ENCODE data around the gene ROGDI.

The ROGDI gene

DNA sequence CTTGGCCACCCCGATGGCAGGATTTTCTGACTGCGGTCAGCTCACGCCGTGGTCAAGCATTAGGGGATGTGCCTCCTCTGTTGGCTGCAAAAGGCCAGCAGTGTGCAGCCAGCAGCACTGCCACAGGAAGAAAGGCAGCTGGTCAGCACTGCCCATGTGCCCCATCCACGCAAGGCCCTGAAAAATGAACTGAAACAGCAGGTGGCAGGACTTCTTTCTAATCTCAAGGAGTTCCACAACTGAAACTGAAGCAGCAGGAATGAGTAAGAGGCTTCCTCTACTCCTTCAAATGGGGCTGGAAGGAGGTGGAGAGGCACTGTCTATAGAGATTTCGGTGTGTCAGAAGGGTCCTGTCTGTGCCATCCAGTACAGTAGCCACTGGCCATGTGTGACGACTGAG, 38.6 kb downstream of the ROGDI start:
- Histone ChIP-seq H3K4me3 (ENCODE audit: low read depth in 1 of 2, low read length in 1 of 2) (no peak overlapping the region), H3K36me3 (peaks cover 38% of the 10 kb centered on the region), H3K9me3 (no peaks in the 10 kb centered on the region), H3K27ac (no peak overlapping the region), H3K27me3 (no peaks in the 10 kb centered on the region), H3K4me1 (ENCODE audit: control insufficient read depth in 1 of 2, insufficient read depth in 1 of 2, low read depth in 1 of 2, low read length in 1 of 2) (peaks cover 27 to 28% of the 10 kb centered on the region in 2 experiments)
- TF ChIP-seq, protein P1, sequence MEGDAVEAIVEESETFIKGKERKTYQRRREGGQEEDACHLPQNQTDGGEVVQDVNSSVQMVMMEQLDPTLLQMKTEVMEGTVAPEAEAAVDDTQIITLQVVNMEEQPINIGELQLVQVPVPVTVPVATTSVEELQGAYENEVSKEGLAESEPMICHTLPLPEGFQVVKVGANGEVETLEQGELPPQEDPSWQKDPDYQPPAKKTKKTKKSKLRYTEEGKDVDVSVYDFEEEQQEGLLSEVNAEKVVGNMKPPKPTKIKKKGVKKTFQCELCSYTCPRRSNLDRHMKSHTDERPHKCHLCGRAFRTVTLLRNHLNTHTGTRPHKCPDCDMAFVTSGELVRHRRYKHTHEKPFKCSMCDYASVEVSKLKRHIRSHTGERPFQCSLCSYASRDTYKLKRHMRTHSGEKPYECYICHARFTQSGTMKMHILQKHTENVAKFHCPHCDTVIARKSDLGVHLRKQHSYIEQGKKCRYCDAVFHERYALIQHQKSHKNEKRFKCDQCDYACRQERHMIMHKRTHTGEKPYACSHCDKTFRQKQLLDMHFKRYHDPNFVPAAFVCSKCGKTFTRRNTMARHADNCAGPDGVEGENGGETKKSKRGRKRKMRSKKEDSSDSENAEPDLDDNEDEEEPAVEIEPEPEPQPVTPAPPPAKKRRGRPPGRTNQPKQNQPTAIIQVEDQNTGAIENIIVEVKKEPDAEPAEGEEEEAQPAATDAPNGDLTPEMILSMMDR (IDR thresholded peaks at IDR 0.05): no peak

DNA sequence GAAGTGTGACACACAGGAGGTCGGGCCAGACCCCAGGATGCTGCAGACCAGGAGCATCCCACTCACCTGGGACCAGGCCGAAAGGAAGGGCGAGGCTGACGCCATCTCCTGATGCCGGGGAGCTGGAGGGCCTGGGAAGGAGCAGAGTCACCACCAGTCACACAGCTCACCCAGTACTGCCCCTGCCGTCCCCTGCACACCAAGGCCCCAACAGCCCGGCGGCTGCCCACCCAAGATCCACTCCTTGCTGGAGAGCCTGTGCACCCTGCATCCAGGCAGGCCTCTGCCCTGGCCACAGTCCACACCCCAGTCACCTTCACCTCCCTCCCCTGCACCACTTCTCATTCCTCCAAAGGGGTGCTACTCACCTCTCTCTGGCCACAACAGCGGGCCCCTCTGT, 40.2 kb downstream of the ROGDI start:
- Histone ChIP-seq H3K9me3 (no peaks in the 10 kb centered on the region), H3K4me1 (ENCODE audit: control insufficient read depth in 1 of 2, insufficient read depth in 1 of 2, low read depth in 1 of 2, low read length in 1 of 2) (peaks cover 12 to 13% of the 10 kb centered on the region in 2 experiments), H3K27me3 (no peaks in the 10 kb centered on the region), H3K27ac (no peak overlapping the region), H3K4me3 (ENCODE audit: low read depth in 1 of 2, low read length in 1 of 2) (no peak overlapping the region), H3K36me3 (peaks cover 45% of the 10 kb centered on the region)
- TF ChIP-seq, protein P1 (IDR thresholded peaks at IDR 0.05): no peak

DNA sequence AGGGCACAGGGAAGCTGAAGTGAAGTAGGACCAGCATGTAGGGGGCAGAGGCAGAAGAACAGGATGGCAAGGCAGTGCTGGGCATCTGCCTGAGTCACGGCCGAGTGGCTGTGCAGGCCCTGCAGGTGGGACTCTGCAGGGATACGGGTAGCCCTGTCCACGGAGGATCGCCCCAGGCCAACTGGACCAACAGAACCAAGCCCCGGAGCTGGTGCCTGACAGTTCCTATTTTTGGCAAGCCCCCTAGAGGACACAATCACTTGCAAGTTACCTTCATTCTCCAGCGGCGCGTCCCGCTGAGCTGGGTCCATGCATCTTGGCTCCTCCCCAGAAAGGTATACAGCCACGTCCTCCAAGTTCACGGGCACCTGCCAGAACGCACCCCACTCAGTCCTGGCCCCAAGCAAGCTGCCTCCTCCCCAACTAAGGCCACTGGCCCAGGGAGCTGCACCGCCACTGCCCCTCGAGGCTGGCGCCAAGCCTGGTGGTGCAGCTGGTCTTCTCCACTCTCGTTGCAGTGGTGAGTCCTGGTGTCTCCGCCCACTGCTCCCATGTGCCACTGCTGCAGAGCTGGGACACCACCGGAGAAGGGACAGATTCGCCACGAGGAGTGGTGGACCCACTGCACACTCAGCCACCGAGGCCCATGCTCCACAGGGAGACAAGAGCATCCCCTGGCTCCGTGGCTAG, 42.1 kb downstream of the ROGDI start:
- H3K36me3 ChIP-seq: peaks cover 45% of the 10 kb centered on the region
- H3K27ac ChIP-seq: no peak overlapping the region
- no peaks in the 10 kb centered on the region for H3K27me3 ChIP-seq
- no peaks in the 10 kb centered on the region for H3K4me1 ChIP-seq (ENCODE audit: control insufficient read depth in 1 of 2, insufficient read depth in 1 of 2, low read depth in 1 of 2, low read length in 1 of 2)
- TF ChIP-seq, protein P1 (IDR thresholded peaks at IDR 0.05): no peak
- H3K4me3 ChIP-seq (ENCODE audit: low read depth in 1 of 2, low read length in 1 of 2): no peak overlapping the region
- H3K9me3 ChIP-seq: no peaks in the 10 kb centered on the region

DNA sequence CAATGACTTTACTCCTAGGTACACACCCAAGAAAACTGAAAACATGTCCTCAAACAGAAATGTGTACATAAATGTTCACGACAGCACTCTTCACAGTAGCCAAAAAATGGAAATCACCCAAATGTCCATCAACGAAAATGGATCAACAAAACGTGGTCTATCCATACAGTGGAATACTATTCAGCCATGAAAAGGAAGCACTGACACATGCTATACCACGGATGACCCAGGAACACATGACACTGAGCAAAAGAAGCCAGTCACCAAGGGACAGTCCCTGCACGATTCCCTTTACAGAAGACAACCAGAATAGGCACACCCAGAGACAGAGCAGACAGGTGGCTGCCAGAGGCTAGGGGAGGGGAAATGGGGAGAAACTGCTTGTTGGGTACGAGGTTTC, 46.7 kb downstream of the ROGDI start:
- Histone ChIP-seq H3K27me3 (no peaks in the 10 kb centered on the region), H3K36me3 (peaks cover 59% of the 10 kb centered on the region), H3K4me1 (ENCODE audit: control insufficient read depth in 1 of 2, insufficient read depth in 1 of 2, low read depth in 1 of 2, low read length in 1 of 2) (no peaks in the 10 kb centered on the region), H3K9me3 (no peaks in the 10 kb centered on the region), H3K4me3 (ENCODE audit: low read depth in 1 of 2, low read length in 1 of 2) (no peak overlapping the region), H3K27ac (no peak overlapping the region)
- TF ChIP-seq, protein P1 (IDR thresholded peaks at IDR 0.05): no peak

DNA sequence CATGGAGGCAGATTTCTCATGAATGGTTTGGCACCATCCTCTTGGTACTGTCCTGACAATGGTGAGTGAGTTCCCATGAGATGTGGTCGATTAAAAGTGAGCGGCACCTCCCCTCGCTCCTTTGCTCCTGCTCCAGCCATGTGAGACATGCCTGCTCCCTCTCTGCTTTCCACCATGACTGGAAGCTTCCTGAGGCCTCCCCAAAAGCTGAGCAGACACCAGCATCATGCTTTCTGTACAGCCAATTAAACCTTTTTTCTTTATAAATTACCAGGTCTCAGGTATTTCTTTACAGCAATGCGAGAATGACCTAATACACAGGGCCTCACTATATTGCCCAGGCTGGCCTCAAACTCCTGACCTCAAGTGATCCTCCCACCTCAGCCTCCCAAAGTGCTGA, 47.6 kb downstream of the ROGDI start:
- H3K4me1 ChIP-seq (ENCODE audit: control insufficient read depth in 1 of 2, insufficient read depth in 1 of 2, low read depth in 1 of 2, low read length in 1 of 2): no peaks in the 10 kb centered on the region
- H3K36me3 ChIP-seq: peaks cover 51% of the 10 kb centered on the region
- TF ChIP-seq, protein P1 (IDR thresholded peaks at IDR 0.05): no peak
- H3K9me3 ChIP-seq: no peaks in the 10 kb centered on the region
- no peak overlapping the region for H3K4me3 ChIP-seq (ENCODE audit: low read depth in 1 of 2, low read length in 1 of 2)
- H3K27me3 ChIP-seq: no peaks in the 10 kb centered on the region
- H3K27ac ChIP-seq: no peak overlapping the region

Measured in neutrophil (primary cell).